ENCODE results near the gene MIA. TPM values are rescaled to one million over a fixed set of nuclear protein-coding genes. Genes with fewer than 3 reads are reported as not detected.
A peak's percentile ranks its signal among the peaks of the same experiment; 100 is the strongest.

Gene MIA
- total RNA-seq, 4 donors from 2014 or later = 2.1 to 4.1 (median 2.7) TPM

DNA sequence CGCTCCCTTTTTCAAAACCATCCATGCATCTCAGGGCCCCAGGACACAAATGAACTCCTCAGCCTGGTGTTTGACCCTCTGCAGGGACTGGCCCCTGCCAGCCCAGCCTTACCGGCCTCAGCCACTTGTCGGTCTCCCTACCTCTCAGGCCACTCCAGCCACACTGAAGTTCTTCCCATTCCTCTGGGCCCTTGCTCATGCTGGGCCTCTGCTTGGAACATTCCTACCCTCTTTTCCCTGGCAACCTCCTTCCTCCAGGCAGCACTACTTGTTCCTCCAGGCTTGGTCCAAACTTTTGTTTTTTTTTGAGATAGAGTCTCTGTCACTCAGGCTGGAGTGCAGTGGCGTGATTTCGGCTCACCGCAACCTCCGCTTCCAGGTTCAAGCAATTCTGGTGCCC lies 16.0 kb downstream of the MIA start:
- H3K4me1 ChIP-seq = no peaks in the 10 kb centered on the region
- TF ChIP-seq EP300 (IDR thresholded peaks at IDR 0.05) = no peak
- TF ChIP-seq, protein P1, sequence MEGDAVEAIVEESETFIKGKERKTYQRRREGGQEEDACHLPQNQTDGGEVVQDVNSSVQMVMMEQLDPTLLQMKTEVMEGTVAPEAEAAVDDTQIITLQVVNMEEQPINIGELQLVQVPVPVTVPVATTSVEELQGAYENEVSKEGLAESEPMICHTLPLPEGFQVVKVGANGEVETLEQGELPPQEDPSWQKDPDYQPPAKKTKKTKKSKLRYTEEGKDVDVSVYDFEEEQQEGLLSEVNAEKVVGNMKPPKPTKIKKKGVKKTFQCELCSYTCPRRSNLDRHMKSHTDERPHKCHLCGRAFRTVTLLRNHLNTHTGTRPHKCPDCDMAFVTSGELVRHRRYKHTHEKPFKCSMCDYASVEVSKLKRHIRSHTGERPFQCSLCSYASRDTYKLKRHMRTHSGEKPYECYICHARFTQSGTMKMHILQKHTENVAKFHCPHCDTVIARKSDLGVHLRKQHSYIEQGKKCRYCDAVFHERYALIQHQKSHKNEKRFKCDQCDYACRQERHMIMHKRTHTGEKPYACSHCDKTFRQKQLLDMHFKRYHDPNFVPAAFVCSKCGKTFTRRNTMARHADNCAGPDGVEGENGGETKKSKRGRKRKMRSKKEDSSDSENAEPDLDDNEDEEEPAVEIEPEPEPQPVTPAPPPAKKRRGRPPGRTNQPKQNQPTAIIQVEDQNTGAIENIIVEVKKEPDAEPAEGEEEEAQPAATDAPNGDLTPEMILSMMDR (IDR thresholded peaks at IDR 0.05) = no peak
- no peak for TF ChIP-seq POLR2AphosphoS5 (IDR thresholded peaks at IDR 0.05)
- no peak for TF ChIP-seq POLR2A (IDR thresholded peaks at IDR 0.05; ENCODE audit: low read depth)
- no peak for DNase-seq (ENCODE audit: extremely low spot score)
- no peaks in the 10 kb centered on the region for H3K9me3 ChIP-seq
- H3K27ac ChIP-seq (replicated peaks in 1 of 4) = no peak overlapping the region
- intact Hi-C loops (cut with DNase I) = no loop called here
- peaks cover 0 to 65% (median 34%) of the 10 kb centered on the region in 4 donors for H3K36me3 ChIP-seq
- H3K4me3 ChIP-seq = no peak overlapping the region
- WGBS = 80% methylated on average over 7 of the region's 7 CpGs
- no peaks in the 10 kb centered on the region for H3K27me3 ChIP-seq

DNA sequence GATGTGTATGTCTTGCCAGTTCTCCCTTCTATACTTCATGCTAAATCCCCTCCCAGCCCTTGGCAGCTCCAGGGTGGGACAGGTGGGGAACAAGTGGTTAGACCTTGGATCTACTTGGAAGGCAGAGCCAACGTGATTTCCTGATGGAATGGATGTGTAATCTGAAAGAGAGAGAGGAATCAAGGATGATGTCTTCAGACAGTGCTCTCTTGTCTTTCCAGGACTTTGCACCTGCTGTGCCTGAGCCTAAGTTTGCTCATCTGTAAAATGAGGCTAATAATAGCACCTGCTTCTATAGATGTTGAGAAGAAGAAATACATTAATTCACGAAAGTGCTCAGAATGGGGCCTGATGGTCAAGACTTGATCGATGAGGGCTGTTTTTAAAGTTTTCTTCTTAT lies 16.7 kb downstream of the MIA start:
- no peaks in the 10 kb centered on the region for H3K9me3 ChIP-seq
- 95% methylated on average over 3 of the region's 3 CpGs for WGBS
- H3K36me3 ChIP-seq = peaks cover 0 to 63% (median 29%) of the 10 kb centered on the region in 4 donors
- H3K4me1 ChIP-seq = no peaks in the 10 kb centered on the region
- H3K27ac ChIP-seq (replicated peaks in 1 of 4) = no peak overlapping the region
- H3K27me3 ChIP-seq = no peaks in the 10 kb centered on the region
- TF ChIP-seq, protein P1 (IDR thresholded peaks at IDR 0.05) = no peak
- TF ChIP-seq POLR2AphosphoS5 (IDR thresholded peaks at IDR 0.05) (no peak), POLR2A (IDR thresholded peaks at IDR 0.05; ENCODE audit: low read depth) (no peak), EP300 (IDR thresholded peaks at IDR 0.05) (no peak)
- H3K4me3 ChIP-seq = no peak overlapping the region
- intact Hi-C loops (cut with DNase I) = no loop called here
- DNase-seq (ENCODE audit: extremely low spot score) = no peak

DNA sequence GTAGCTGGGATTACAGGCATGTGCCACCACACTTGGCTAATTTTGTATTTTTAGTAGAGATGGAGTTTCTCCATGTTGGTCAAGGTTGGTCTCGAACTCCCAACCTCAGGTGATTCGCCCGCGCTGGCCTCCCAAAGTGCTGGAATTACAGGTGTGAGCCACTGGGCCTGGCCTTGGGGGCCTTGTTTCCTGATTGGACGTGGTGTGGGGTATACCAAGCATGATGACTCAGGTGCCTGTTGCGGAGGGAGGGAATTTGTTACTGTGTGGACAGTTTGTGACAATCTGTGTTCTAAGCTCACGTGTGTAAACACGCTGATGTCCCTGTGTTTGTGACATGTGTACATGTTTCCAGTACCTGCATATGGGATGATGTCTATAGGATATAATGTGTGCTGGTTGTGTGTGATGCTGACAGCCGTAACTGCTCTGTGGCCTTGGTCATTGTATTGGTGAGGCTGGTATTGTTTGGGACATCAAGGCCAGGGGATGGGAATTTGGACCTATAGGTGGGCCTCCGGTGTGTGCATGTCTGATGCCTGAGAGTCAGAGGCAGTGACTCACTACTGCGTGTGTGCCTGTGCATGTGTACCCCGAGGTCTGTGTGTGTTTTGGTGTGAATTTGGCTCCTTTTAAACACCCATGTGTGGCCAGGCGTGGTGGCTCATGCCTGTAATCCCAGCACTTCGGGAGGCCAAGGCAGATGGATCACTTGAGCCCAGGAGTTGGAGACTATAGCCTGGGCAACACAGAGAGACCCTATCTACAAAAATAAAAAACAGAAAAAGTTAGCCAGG lies 22.0 kb downstream of the MIA start:
- no peaks in the 10 kb centered on the region for H3K27me3 ChIP-seq
- H3K36me3 ChIP-seq = peaks cover 5 to 34% (median 26%) of the 10 kb centered on the region in 4 donors
- peak overlapping the region; percentile 95 to 99 (median 96) for H3K27ac ChIP-seq (replicated peaks in 1 of 4)
- TF ChIP-seq POLR2AphosphoS5 (IDR thresholded peaks at IDR 0.05) (no peak), EP300 (IDR thresholded peaks at IDR 0.05) (no peak), POLR2A (IDR thresholded peaks at IDR 0.05; ENCODE audit: low read depth) (no peak)
- TF ChIP-seq, protein P1 (IDR thresholded peaks at IDR 0.05) = no peak
- WGBS = 98% methylated on average over 6 of the region's 14 CpGs
- H3K9me3 ChIP-seq = no peaks in the 10 kb centered on the region
- H3K4me3 ChIP-seq = peak overlapping the region in 2 of 4 donors; percentile 98
- H3K4me1 ChIP-seq = peaks cover 30 to 37% (median 34%) of the 10 kb centered on the region in 4 donors
- DNase-seq (ENCODE audit: extremely low spot score) = no peak
- intact Hi-C loops (cut with DNase I) = loop anchor here (5.0 kb wide), 1 partner anchor 45 kb away; the partner anchor contains the start of genes ACTMAP and SNRPA

DNA sequence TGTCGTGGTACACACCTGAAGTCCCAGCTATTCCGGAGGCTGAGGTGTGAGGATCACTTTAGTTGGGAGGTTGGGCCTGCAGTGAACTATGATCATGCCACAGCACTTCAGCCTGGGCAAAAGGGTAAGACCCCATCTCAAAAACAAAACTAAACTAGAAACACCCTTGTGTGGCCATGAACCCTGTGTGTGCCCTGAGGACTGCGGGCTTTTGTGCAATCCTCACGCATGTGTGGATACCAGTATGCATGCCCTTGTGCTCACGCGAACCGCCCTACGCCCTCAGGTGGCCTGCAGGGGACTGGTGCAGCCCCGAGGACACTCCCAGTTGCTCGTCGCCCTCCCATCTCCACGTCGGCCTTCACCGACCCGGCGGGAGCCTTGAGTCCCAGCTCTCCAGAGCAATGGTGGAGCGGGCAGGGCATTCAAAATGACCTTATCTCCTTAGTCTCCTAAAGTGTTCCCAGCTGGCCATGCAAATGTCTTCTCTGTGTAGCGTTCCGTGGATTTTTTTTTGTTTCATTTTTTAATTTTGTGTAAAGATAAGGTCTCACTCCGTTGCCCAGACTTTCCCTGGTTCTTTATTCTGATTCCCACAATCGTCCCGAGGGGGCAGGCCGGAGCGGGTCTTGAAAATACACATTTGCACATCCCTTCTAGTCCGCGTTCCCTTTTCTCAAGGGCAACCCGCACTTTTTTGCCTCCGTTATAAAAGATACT lies 22.8 kb downstream of the MIA start:
- 13% methylated on average over 24 of the region's 28 CpGs for WGBS
- no peak for TF ChIP-seq POLR2A (IDR thresholded peaks at IDR 0.05; ENCODE audit: low read depth)
- TF ChIP-seq, protein P1 (IDR thresholded peaks at IDR 0.05) = peak; percentile 36 to 57 (median 52)
- TF ChIP-seq EP300 (IDR thresholded peaks at IDR 0.05) = no peak
- DNase-seq (ENCODE audit: extremely low spot score) = no peak
- peak overlapping the region; percentile 77 to 99 (median 98) for H3K4me3 ChIP-seq
- no peaks in the 10 kb centered on the region for H3K9me3 ChIP-seq
- H3K36me3 ChIP-seq = peaks cover 5 to 27% (median 20%) of the 10 kb centered on the region in 4 donors
- no peaks in the 10 kb centered on the region for H3K27me3 ChIP-seq
- H3K4me1 ChIP-seq = peaks cover 38 to 44% (median 42%) of the 10 kb centered on the region in 4 donors
- H3K27ac ChIP-seq (replicated peaks in 1 of 4) = peak overlapping the region; percentile 95 to 99 (median 96)
- intact Hi-C loops (cut with DNase I) = loop anchor here (5.0 kb wide), 1 partner anchor 46 kb away; the partner anchor contains the start of genes ACTMAP and SNRPA
